ENCODE results near the gene RALGPS2.

DNA sequence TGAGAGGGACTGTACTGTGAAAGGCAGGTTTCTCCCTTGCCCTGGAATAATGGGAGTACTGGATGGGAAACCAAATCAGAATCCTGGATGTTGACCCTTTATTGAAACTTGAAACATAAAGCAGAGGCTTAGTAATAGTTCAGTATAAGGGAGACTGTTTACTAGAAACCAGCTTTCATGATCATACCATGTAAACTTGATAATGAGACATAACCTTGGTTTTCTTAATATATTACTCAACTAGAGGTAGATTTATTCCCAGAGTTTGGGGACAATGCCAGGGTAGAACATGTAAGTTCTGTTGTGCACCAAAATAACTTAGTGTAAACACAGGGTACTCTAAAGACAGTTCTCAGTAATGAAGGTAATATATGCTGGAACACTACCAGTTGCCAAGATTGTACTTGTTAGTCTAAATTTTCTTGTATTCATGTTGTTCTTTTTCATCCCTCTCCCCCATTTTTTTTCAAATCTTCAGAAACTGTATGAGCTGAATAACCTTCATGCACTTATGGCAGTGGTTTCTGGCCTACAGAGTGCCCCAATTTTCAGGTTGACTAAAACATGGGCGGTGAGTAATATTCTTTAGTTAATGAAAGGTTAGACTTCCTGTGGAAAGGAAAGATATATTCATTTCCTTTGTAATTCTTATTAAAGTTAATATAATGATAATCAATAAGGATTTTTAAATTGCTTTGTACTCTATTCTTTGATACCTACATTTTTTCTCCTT lies 96.3 kb downstream of the RALGPS2 start:
- TF ChIP-seq POLR2A (IDR thresholded peaks at IDR 0.05) (no peak), CTCF (IDR thresholded peaks at IDR 0.05) (no peak)

Measured in adrenal gland (tissue), 5 donors.